SKM-1 treated with dmso at 0.1 percent for 144 hours (cell line): Measurements from ENCODE around the gene USP6NL.

ENCODE experiments used
- DNase-seq: peaks from one replicate; lab custom pipeline; 2025; ENCODE audit not compliant: unreplicated experiment; lab: John Stamatoyannopoulos, UW

Gene USP6NL

DNA sequence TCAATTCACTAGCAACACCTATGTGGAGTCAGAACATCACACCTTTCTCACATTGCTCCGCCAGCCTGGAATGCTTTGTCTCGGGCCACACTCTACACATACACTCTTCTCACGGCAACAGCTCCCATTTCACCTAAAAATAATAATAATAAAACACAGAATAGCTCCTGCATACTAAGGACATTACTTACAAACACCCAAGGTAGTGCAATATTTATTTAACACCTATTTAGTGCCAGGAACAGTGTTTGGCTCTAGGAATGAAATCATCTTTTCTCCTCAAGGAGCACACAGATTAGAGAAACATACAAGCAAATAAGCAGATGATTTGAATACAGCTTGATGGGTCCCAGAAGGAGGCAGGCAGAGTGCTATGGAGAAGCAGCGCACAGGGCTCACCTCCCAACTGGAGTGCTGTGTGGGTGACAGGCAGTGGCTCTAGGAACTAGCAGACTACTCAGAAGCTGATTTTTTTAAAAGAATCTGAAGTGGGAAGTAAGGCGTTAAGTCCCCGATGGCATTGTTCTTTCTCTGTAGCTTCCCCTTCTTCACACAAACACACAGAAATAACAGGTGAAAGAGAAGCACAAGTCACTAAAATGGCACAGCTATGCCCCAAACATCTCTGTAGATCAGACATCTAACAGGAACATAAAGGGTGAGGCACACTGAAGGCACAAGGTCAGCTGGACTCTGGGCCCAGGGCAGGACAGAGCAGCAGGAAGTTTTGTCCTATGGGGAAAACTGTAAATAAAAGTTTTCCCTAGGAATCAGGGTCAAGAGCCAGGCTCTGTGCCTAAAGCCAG lies 16.7 kb downstream of the USP6NL start:
- DNase-seq: no peak

DNA sequence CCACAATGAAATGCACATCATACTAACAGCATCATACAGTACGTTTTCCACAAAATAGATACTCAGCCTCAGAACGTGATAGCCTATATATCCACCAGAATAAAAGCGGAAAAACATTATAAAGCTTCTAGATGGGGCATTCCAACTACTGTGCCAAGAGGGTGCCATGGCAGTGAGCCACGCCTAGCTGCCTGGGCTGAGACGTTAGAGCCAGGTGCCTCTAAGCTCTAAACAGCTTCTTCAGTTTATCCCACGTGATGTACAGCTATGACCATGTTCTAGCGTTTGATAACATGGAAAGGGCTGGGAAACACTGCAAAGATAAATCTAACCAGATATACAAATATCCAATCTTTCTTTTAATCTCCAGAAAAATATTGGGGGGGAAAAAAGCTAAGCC lies 17.8 kb downstream of the USP6NL start:
- no peak for DNase-seq

DNA sequence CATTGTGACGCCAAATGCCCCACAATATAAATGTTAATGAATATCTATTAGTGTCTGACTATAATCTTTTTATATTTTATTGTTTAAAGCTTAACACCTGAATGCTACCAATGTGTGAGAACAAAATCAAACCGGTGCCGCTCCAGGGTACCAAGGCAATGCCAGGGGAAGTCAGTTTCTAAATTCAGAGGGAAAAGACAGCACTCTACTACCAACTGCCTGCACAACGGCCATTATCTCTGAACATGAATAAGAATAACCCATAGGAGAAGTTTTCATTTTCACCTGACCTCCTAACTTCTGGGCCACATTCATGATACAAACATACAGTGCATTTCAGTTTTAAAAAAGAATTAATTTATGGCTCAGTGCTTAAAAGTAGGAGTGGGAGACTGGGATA lies 21.7 kb downstream of the USP6NL start:
- no peak for DNase-seq

DNA sequence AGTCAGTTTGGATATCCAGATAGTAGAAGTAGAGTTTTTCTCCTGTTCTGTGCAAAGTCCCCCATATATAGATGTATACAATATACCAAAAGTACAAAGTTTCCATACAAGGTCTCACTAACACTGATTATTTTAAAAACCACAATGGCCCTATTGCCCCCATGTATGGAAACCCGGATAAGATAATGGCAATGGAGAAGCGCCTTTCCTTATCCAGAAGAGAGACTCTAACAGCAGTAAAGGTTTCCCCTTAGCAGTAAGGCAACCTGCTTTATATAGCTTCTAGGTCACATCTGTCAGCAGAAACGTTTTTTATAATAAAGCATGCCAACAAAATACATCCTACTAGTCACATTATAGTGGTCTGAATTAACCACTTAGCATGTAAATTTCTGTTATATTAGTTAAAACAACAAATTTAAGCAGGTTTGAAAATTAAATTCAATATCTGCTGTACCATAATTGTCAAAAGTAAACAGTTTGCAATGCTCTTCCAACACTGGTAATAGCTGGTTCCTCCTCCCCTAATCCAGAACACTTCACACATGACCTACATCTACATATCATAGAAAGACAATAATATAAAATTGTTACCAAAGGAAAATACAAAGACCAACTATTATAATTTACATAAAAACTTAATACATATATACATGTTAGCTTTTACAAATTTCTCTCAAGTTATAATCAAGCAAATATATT lies 22.4 kb downstream of the USP6NL start:
- DNase-seq: no peak

DNA sequence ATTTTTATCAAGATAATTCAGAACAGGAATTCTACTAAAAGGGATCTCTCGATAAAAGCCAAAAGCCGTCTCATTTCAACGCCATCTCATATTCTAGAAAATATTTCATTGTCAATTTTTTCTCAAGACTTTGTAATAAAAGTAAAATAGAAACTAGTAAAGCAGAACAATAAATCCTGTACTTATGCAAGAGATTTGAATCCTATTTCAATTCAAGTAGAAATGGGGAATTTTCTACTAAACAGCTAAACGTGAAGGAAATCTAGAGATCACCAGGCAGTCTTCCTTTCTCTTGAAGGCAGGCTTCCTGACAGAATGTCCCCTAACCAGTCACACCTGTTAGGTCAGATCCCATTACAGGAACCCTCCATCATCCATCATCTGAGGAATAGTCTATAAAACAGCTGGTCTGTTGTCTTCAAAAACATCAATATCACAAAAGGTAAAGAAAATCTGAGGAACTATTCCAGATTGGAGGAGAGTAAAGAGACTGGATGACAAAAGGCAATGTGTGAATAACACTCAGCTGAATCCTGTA lies 23.7 kb downstream of the USP6NL start:
- no peak for DNase-seq

DNA sequence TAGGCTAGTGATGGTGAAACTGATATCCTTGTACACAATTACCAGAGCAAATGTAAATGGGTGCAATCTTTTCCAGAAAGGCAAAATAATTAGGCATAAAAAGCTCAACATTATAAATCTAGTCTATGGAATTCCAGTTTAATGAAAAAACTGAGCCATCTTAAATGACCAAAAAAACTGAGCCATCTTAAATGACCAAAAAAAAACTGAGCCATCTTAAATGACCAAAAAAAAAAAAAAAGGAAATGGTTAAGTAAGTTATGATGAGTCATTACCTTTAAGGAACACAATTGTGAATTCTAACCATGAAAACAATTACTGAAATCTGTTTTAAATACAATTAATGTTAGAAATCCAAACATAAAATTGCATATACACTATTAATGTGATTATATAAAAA lies 25.3 kb downstream of the USP6NL start:
- DNase-seq: no peak

DNA sequence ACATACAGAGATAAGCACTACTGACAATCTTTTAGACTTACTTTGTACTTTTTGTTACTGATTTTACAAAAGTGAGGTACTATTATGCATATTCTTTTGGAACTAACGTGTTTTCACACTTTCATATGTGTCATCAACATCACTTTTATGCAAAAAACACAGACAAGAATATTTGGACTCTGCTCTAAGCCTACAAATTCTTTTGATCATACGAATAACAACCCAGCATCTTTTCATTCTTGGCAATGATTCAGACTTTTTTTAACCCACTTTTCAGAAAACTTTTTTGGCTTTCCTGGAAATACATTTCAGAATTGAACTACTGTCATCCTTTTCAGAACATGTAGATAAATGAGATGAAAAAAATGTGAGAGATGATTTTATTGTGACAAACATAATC lies 30.2 kb downstream of the USP6NL start:
- DNase-seq: no peak

DNA sequence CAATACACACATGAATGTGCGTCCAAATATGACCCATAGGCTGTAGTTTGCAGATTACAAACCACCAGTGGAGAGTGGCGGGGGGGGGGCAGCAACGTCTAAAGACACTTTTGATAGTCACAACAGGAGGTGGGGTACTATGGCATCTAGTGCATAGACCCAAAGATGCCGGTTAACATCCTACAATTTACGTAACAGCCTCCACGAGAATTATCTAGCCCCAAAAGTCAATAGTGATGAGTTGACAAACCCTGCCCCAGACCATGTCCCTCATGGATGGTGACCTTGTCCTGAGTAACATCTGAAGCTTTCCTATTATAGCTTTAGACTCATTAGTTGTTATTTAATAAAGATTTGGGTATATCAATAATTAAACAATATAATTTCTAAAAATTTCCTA lies 31.6 kb downstream of the USP6NL start:
- DNase-seq: no peak

DNA sequence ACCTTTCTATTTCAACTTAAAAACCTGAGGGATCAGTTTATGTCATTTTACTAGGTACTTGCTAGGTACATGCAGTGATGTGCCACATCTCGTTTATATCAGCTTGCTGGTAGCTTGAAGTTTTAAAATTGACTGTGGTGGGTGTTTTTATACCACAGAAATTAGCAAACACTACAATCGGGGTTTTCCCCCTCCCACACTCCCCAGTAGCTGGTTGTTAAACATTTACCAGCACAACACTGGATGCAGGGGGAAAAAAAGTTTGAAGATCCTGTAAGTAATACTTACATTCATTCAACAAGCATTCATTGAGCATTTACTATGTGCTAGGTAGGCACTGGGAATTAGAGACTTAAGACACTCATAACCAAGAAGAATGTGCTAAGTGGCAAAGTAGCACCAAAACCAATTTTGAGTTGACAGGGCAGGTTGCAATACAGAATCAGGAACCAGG lies 32.6 kb downstream of the USP6NL start:
- no peak for DNase-seq

DNA sequence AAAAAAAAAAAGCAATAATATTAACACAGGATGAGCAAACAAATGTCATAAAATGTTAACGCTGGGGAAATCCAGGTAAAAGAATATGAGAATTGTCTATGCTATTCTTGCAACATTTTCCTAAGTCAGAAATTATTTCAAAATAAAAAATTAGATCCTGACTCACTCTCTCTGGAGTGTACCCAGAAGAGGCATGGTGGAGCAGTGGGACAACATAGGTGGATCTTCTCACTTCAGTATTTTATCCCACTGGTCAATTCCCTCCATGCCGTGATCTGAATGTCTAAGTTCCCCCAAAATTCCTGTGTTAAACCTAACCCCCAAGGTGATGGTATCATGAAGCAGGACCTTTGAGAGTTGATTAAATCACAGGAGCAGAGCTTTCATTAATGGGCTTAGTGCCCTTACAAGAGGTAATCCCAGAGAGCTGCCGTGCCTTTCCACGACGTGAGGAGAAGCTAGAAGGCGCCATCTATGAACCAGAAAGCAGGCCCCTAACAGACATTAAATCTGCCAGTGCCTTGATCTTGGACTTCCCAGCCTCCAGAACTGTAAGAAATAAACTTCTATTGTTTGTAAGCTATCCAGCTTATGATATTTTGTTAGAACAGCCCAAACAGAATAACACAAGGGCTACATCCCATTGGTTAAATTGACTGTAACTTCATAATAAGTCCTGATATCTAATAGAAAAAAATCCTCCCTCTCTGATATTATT lies 35.2 kb downstream of the USP6NL start:
- DNase-seq: no peak

DNA sequence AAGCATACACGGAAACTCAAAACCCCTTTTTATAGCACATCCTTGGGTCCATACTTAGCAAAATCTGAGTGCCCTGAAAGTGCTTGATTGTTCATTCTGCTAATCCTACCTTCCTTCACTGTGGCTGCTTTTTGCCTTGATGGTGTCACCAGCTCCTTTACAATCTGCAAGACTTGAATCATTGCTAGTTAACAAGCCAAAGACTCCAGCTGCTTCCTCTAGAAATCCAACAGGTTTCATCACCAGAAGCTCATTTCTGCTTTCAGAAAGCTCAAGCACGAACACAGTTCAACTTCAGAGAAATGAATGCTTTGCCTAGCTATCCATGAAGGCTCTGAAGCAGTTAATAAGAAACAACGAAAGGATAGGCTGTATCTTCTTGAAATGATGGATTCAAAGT lies 38.0 kb downstream of the USP6NL start:
- peak; percentile 55 for DNase-seq

DNA sequence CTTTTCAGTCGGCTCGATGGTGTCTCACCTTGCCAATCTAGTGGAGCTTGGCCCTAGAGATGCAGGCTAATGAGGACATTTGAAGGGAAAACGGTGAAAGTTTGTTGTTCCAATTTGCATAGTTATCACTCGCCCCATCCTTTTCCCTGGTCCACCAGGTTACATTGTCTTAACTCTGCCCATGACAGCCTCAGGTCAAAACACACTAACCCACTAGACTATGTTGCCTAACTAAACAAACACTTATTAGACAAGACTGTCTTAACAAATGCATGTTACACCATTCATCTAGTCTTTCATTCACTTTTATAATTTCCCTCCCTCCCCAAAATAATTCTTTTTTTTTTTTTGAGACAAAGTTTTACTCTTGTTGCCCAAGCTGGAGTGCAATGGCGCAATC lies 40.7 kb downstream of the USP6NL start:
- no peak for DNase-seq

DNA sequence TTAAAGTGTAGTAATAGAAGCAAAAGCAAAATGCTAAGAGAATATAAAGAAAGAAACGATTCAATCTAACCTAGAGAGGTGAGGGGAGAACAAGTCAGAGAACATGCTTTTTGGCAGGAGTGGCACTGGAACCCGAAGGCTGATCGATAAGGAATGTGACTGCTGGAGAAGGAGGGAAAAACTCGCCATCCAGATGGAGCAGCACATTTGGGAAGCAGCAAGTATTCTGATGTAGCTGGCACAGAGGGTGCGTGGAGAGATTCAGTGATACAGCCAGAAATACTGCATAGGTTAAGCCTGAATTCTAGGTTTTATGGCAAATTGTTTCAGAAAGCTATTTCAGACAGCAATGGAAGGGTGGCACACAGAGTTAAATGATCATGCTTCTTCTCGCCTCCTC lies 42.0 kb downstream of the USP6NL start:
- DNase-seq: no peak

DNA sequence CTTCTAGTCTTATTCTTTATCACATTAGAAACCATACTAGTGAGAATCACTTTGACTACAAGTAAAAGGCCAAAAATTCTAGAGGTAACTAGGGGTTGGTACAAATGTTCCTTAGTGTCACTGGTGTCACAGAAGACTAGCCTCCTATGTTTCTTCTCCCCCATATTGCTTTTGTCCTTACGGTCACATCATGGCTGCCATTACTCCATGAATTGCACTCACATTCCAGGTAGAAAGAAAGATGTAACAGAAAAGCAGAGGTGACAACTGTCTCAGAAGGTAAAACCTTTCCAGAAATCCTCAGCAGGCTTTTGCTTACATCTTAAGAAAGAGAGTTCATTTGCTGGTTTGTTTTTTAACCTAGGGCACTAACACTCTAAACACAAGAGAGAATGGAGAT lies 42.9 kb downstream of the USP6NL start:
- DNase-seq: no peak

DNA sequence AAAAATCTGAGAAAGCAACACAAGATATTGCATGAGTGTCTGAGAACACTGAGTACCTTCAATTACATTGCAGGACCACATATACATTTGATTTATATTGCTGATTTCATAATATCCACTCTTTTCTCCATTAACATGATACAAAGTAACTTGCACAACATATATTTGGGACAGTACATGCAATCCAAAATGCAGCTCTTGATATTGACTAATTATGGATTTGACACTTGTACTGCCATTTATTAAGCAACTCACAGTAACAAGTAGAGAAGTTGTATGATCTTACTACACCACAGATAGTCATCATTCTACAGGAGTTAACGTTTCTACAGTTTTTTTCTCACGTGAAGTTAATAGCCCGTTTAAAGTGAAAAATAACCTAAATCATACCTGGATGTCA lies 46.7 kb downstream of the USP6NL start:
- no peak for DNase-seq

DNA sequence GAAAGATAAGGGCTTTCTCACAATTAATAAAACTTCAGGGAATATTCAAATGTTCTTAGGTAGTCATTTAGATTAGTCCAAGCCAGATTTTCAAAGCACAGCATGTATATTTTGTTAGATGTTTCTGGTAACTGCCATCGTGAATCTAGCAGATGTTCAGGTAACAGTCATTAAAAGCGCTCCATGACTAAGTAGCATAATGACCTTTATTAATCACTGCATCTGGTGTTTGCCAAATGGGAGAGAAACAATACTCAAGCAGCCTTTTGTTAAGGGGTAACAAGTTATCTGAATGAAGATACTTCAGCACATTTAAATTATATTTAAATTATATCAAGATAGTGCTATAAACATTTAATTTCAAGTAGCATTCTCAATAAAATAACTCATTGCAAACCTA lies 47.5 kb downstream of the USP6NL start:
- no peak for DNase-seq

DNA sequence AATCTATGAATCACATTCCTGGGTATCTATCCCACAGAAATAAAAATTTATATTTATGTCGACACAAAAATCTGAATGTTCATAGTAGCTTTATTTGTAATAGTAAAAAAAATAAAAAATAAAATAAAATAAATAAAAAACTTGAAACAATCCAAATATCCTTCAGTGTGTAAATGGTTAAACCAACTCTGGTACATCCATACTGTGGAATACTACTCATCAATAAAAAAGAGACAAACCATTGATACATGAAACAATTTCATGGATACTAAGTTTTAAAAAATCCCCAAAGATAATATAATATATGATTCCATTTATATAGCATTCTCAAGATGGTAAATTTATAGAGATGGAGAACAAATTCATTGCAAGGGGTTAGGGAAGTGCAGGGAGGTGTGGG lies 48.6 kb downstream of the USP6NL start:
- no peak for DNase-seq

DNA sequence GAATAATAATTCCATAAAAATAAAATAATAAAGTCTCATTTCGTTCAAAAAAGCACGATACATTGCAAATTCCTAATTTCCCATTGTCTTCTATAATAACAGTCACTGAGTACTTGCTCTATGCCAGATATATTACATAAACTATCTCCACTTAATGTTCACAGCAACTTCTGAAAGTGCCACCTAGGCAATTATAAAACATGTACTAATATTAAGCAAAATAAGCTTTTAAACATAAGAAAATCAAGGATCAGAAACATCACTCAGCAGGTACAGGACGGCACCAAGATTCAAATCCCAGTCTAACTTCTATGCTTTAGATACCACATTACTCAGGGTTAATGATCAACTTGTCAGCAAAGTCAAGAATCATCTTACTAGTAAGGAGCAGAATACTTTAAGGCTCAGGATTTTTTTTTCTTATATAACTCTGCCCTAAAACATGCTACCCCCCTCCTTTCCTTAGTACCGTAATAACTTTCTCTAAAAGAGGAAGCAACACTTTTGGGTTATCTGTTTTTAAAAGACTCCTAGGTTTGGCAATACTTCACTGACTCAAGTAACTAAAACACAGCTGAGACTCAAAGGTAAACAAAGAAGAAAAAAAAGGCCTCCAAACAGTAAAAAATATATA lies 51.3 kb downstream of the USP6NL start:
- DNase-seq: peak; percentile 58

DNA sequence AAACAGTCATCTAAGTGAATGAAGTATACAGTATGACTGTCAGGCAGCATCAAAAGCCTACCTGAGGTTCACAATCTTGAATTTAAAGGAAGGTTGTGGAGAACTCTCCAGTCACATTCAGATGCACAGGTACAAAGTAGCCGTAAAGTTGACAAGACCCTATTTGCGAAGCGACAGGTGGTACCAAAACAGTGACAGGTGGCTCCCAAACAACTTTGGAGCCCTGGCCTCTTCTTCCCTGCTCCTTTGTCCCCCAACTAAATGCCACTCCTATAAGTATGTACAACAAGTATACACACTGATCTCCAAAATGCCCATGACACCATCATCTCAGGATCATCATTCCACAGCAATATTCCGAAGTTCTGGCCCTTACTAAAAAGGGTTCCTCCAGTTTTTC lies 53.5 kb downstream of the USP6NL start:
- no peak for DNase-seq

DNA sequence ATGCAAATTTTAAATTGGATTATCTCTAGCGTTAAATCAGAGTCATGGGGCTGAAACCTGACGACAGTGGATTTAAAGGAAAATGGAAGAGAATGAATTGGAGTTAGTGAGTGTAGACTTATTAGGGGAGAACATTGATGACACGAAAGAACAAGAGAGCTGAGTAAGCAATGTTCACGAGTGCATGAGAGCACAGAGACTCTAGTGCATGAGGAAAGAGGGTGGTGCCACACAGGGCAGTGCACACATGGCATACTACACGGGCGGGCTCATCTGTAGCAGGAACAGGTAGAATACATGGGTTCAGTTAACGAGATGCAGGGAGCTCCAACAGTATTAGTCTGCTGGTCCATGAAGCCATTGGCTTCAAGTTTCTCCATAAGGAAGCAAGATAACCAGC lies 53.9 kb downstream of the USP6NL start:
- DNase-seq: no peak

DNA sequence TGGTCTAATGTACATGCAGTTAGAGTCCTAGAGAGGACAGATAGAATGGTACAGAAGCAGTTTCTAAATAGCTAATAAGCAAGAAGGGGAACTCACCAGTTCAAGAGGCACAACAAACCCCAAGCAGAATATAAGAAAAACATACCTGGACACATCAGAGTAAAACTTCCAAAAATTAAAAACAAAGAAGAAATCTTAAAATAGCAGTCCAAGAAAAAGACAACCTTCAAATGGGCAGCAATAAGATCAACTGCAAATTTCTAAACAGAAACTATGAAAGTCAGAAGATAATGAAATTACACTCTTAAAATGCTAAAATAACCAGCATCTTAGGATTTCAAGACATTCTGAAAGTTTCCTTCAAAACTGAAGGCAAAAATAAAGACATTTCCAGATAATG lies 55.9 kb downstream of the USP6NL start:
- no peak for DNase-seq
